HEK293 (cell line): ENCODE results near the gene SLC6A6.

Source experiments
- ZNF354C ChIP-seq: fragments of 450-650 bp; formaldehyde crosslinking; IDR thresholded peaks from 2 replicates; pipeline ENCODE4 v1.5.1; 2016; ENCODE audit warnings: missing biosample characterization, missing genetic modification characterization, low read depth, borderline replicate concordance
- ZNF560 ChIP-seq: fragments of 450-650 bp; formaldehyde crosslinking; IDR thresholded peaks from 2 replicates; pipeline ENCODE4 v1.5.1; 2017; ENCODE audit warnings: missing biosample characterization, missing genetic modification characterization, borderline replicate concordance
- ZNF707 ChIP-seq: fragments of 450-650 bp; formaldehyde crosslinking; IDR thresholded peaks from 2 replicates; pipeline ENCODE4 v1.5.1; 2016; ENCODE audit warnings: missing biosample characterization, missing genetic modification characterization
- ZNF747 ChIP-seq: fragments of 450-650 bp; formaldehyde crosslinking; IDR thresholded peaks from 2 replicates; pipeline ENCODE4 v1.5.1; 2016; ENCODE audit warnings: missing biosample characterization, missing genetic modification characterization
- TF ChIP-seq, protein P1 (sequence below): fragments of 450-650 bp; formaldehyde crosslinking; IDR thresholded peaks from 2 replicates; pipeline ENCODE4 v1.5.1; 2016; ENCODE audit warnings: missing biosample characterization, missing genetic modification characterization

DNA sequence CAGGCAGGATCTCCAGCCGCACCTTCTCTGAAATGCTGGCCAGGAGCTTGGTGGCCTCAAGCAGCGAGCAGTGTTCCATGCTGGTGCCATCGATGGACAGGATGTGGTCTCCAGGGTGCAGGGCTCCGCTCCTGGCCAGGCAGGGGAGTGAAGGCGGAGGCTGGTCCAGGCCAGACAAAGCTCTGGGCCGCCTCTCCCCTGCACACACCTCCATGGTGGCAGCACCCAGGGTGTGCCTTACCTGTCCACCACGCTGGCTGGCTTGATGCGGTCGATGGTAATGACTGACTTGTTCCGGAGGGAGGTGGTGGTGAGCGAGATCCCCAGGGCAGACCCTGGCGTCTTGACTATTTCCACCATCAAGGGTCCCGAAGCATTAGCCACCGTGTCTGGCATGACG is 117.7 kb downstream of the SLC6A6 start:
- TF ChIP-seq ZNF354C (no peak), ZNF707 (tag by site-specific recombination) (no peak), ZNF747 (tag by site-specific recombination) (no peak), ZNF560 (tag by site-specific recombination) (no peak)
- TF ChIP-seq, protein P1, sequence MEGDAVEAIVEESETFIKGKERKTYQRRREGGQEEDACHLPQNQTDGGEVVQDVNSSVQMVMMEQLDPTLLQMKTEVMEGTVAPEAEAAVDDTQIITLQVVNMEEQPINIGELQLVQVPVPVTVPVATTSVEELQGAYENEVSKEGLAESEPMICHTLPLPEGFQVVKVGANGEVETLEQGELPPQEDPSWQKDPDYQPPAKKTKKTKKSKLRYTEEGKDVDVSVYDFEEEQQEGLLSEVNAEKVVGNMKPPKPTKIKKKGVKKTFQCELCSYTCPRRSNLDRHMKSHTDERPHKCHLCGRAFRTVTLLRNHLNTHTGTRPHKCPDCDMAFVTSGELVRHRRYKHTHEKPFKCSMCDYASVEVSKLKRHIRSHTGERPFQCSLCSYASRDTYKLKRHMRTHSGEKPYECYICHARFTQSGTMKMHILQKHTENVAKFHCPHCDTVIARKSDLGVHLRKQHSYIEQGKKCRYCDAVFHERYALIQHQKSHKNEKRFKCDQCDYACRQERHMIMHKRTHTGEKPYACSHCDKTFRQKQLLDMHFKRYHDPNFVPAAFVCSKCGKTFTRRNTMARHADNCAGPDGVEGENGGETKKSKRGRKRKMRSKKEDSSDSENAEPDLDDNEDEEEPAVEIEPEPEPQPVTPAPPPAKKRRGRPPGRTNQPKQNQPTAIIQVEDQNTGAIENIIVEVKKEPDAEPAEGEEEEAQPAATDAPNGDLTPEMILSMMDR (tag by site-specific recombination): no peak
